WTC11 (cell line): ENCODE data around the gene ARPC5. TPM values are rescaled to one million over a fixed set of nuclear protein-coding genes. Genes with fewer than 3 reads are reported as not detected.

ENCODE experiments used
- ATAC-seq: fragments of 200-7000 bp; cut with Tn5 transposase; 2 replicates; pipeline ENCODE4 v1.10.0; 2021; ENCODE audit warnings: mild to moderate bottlenecking, moderate library complexity
- CTCF ChIA-PET: fragments of 300-600 bp; sonication (Branson Sonifier 250); formaldehyde crosslinking; loops from one replicate; lab custom pipeline; 2021; ENCODE audit warnings: antibody characterized with exemption; lab: Charles Lee
- POLR2A ChIA-PET: fragments of 350-600 bp; sonication (Branson Sonifier 250); formaldehyde crosslinking; loops from one replicate; lab custom pipeline; 2021; ENCODE audit warnings: antibody characterized with exemption; lab: Charles Lee
- DNase-seq: peaks from one replicate; pipeline ENCODE4 v3.0.0; 2021; ENCODE audit warnings: low spot score
- H3K27ac Mint-ChIP-seq: 2 replicates; pipeline ENCODE4 v1.8.0; 2021; ENCODE audit warnings: mixed read lengths
- H3K27me3 Mint-ChIP-seq: 2 replicates; pipeline ENCODE4 v1.8.0; 2021; ENCODE audit warnings: low read depth, mild to moderate bottlenecking, moderate library complexity, mixed read lengths
- H3K36me3 Mint-ChIP-seq: 2 replicates; pipeline ENCODE4 v1.8.0; 2021; ENCODE audit warnings: mixed read lengths
- H3K4me1 Mint-ChIP-seq: 2 replicates; pipeline ENCODE4 v1.8.0; 2022; ENCODE audit warnings: mixed read lengths
- H3K4me3 Mint-ChIP-seq: 2 replicates; pipeline ENCODE4 v1.8.0; 2021; ENCODE audit warnings: mild to moderate bottlenecking, moderate library complexity, mixed read lengths
- H3K9me3 Mint-ChIP-seq: 2 replicates; pipeline ENCODE4 v1.8.0; 2021; ENCODE audit warnings: mixed read lengths
- GABPB1 ChIP-seq: sonication (generic); formaldehyde crosslinking; IDR thresholded peaks from 2 replicates; pipeline ENCODE4 v1.8.1; 2023; ENCODE audit warnings: mild to moderate bottlenecking, missing genetic modification reagents
- GRHL2 ChIP-seq: fragments of 250-450 bp; sonication (Bioruptor Pico); IDR thresholded peaks from 2 replicates; pipeline ENCODE4 v1.8.0; 2022; ENCODE audit warnings: mild to moderate bottlenecking, moderate library complexity; ENCODE audit not compliant: insufficient replicate concordance, severe bottlenecking
- IRF2 ChIP-seq: sonication (generic); formaldehyde crosslinking; IDR thresholded peaks from 2 replicates; pipeline ENCODE4 v1.8.0; 2022; ENCODE audit warnings: low read depth, missing genetic modification reagents, borderline replicate concordance
- JUN ChIP-seq: sonication (generic); formaldehyde crosslinking; IDR thresholded peaks from 2 replicates; pipeline ENCODE4 v1.8.0; 2023; ENCODE audit warnings: mild to moderate bottlenecking, missing genetic modification reagents
- KAT7 ChIP-seq: sonication (generic); formaldehyde crosslinking; IDR thresholded peaks from 2 replicates; pipeline ENCODE4 v1.8.1; 2023; ENCODE audit warnings: missing genetic modification reagents, mild to moderate bottlenecking, borderline replicate concordance
- PRRX2 ChIP-seq: fragments of 250-450 bp; sonication (Bioruptor Pico); IDR thresholded peaks from 2 replicates; pipeline ENCODE4 v1.8.0; 2021; ENCODE audit warnings: mild to moderate bottlenecking
- ZBTB21 ChIP-seq: sonication (generic); formaldehyde crosslinking; IDR thresholded peaks from 2 replicates; pipeline ENCODE4 v1.8.1; 2023; ENCODE audit warnings: mild to moderate bottlenecking, missing genetic modification reagents, borderline replicate concordance
- ZNF121 ChIP-seq: sonication (generic); formaldehyde crosslinking; IDR thresholded peaks from 2 replicates; pipeline ENCODE4 v1.8.0; 2023; ENCODE audit warnings: missing genetic modification reagents
- ZNF219 ChIP-seq: sonication (generic); formaldehyde crosslinking; IDR thresholded peaks from 2 replicates; pipeline ENCODE4 v1.8.0; 2023; ENCODE audit warnings: missing genetic modification reagents, mild to moderate bottlenecking, borderline replicate concordance
- ZNF317 ChIP-seq: sonication (generic); formaldehyde crosslinking; IDR thresholded peaks from 2 replicates; pipeline ENCODE4 v1.8.1; 2023; ENCODE audit warnings: low read depth, mild to moderate bottlenecking, moderate library complexity, missing genetic modification reagents, borderline replicate concordance
- ZNF396 ChIP-seq: fragments of 250-450 bp; sonication (Bioruptor Pico); IDR thresholded peaks from 2 replicates; pipeline ENCODE4 v1.8.0; 2021; ENCODE audit warnings: mild to moderate bottlenecking, moderate library complexity, borderline replicate concordance
- total RNA-seq: library from RNA; stranded (reverse); gene quantifications from 3 replicates; pipeline ENCODE4 v1.2.3, GENCODE V29; 2021
- TF ChIP-seq, protein P1 (sequence below): sonication (generic); formaldehyde crosslinking; IDR thresholded peaks from 2 replicates; pipeline ENCODE4 v1.8.1; 2023; ENCODE audit warnings: mild to moderate bottlenecking, missing genetic modification reagents, moderate library complexity
- TF ChIP-seq, protein P2 (sequence below): sonication (generic); formaldehyde crosslinking; IDR thresholded peaks from 2 replicates; pipeline ENCODE4 v1.8.0; 2023; ENCODE audit warnings: missing genetic modification reagents, mild to moderate bottlenecking, borderline replicate concordance
- TF ChIP-seq, protein P3 (sequence below): sonication (generic); formaldehyde crosslinking; IDR thresholded peaks from 2 replicates; pipeline ENCODE4 v1.8.1; 2023; ENCODE audit warnings: mild to moderate bottlenecking, missing genetic modification reagents
- TF ChIP-seq, protein P4 (sequence below): sonication (generic); formaldehyde crosslinking; IDR thresholded peaks from 2 replicates; pipeline ENCODE4 v1.8.1; 2023; ENCODE audit warnings: mild to moderate bottlenecking, missing genetic modification reagents, moderate library complexity
- TF ChIP-seq, protein P5 (sequence below): sonication (generic); formaldehyde crosslinking; IDR thresholded peaks from 2 replicates; pipeline ENCODE4 v1.8.0; 2022; ENCODE audit warnings: mild to moderate bottlenecking, missing genetic modification reagents
- TF ChIP-seq, protein P6 (sequence below): sonication (generic); formaldehyde crosslinking; IDR thresholded peaks from 2 replicates; pipeline ENCODE4 v1.8.1; 2022; ENCODE audit warnings: low read depth, missing genetic modification reagents, borderline replicate concordance
- TF ChIP-seq, protein P7 (sequence below): sonication (generic); formaldehyde crosslinking; IDR thresholded peaks from 2 replicates; pipeline ENCODE4 v1.8.0; 2022; ENCODE audit warnings: mild to moderate bottlenecking, missing genetic modification reagents

Gene ARPC5
- total RNA-seq, 1 experiment from 2014 or later: 51.7 TPM

DNA sequence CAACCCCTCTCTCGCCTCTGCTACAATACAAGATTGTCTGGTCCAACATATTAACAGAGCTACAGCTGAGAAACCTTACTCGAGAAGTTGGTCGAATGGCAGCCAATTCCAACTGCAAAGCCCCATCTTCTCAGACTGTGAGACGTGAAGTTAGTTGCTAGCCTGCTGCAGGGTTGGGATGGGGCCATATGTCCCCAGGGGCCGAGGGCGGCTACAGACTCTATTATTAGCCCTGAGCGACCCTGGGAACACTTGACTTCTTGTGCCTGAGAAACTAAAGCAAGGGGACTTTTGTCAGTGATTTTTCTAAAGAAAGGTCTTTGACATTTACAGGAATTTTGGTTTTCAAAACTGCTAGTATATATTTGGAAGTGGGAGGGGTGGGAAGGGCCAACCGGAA, 59.0 kb downstream of the ARPC5 start:
- no peak for TF ChIP-seq ZNF317 (CRISPR knock-in tag)
- no peak for TF ChIP-seq ZNF396 (CRISPR knock-in tag)
- no peak for TF ChIP-seq JUN (CRISPR knock-in tag)
- TF ChIP-seq, protein P1, sequence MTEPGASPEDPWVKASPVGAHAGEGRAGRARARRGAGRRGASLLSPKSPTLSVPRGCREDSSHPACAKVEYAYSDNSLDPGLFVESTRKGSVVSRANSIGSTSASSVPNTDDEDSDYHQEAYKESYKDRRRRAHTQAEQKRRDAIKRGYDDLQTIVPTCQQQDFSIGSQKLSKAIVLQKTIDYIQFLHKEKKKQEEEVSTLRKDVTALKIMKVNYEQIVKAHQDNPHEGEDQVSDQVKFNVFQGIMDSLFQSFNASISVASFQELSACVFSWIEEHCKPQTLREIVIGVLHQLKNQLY: no peak
- TF ChIP-seq, protein P2, sequence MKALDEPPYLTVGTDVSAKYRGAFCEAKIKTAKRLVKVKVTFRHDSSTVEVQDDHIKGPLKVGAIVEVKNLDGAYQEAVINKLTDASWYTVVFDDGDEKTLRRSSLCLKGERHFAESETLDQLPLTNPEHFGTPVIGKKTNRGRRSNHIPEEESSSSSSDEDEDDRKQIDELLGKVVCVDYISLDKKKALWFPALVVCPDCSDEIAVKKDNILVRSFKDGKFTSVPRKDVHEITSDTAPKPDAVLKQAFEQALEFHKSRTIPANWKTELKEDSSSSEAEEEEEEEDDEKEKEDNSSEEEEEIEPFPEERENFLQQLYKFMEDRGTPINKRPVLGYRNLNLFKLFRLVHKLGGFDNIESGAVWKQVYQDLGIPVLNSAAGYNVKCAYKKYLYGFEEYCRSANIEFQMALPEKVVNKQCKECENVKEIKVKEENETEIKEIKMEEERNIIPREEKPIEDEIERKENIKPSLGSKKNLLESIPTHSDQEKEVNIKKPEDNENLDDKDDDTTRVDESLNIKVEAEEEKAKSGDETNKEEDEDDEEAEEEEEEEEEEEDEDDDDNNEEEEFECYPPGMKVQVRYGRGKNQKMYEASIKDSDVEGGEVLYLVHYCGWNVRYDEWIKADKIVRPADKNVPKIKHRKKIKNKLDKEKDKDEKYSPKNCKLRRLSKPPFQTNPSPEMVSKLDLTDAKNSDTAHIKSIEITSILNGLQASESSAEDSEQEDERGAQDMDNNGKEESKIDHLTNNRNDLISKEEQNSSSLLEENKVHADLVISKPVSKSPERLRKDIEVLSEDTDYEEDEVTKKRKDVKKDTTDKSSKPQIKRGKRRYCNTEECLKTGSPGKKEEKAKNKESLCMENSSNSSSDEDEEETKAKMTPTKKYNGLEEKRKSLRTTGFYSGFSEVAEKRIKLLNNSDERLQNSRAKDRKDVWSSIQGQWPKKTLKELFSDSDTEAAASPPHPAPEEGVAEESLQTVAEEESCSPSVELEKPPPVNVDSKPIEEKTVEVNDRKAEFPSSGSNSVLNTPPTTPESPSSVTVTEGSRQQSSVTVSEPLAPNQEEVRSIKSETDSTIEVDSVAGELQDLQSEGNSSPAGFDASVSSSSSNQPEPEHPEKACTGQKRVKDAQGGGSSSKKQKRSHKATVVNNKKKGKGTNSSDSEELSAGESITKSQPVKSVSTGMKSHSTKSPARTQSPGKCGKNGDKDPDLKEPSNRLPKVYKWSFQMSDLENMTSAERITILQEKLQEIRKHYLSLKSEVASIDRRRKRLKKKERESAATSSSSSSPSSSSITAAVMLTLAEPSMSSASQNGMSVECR (CRISPR knock-in tag): no peak
- TF ChIP-seq, protein P3, sequence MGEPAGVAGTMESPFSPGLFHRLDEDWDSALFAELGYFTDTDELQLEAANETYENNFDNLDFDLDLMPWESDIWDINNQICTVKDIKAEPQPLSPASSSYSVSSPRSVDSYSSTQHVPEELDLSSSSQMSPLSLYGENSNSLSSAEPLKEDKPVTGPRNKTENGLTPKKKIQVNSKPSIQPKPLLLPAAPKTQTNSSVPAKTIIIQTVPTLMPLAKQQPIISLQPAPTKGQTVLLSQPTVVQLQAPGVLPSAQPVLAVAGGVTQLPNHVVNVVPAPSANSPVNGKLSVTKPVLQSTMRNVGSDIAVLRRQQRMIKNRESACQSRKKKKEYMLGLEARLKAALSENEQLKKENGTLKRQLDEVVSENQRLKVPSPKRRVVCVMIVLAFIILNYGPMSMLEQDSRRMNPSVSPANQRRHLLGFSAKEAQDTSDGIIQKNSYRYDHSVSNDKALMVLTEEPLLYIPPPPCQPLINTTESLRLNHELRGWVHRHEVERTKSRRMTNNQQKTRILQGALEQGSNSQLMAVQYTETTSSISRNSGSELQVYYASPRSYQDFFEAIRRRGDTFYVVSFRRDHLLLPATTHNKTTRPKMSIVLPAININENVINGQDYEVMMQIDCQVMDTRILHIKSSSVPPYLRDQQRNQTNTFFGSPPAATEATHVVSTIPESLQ (CRISPR knock-in tag): no peak
- TF ChIP-seq, protein P4, sequence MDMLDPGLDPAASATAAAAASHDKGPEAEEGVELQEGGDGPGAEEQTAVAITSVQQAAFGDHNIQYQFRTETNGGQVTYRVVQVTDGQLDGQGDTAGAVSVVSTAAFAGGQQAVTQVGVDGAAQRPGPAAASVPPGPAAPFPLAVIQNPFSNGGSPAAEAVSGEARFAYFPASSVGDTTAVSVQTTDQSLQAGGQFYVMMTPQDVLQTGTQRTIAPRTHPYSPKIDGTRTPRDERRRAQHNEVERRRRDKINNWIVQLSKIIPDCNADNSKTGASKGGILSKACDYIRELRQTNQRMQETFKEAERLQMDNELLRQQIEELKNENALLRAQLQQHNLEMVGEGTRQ (CRISPR knock-in tag): no peak
- TF ChIP-seq IRF2 (CRISPR knock-in tag): no peak
- TF ChIP-seq, protein P5, sequence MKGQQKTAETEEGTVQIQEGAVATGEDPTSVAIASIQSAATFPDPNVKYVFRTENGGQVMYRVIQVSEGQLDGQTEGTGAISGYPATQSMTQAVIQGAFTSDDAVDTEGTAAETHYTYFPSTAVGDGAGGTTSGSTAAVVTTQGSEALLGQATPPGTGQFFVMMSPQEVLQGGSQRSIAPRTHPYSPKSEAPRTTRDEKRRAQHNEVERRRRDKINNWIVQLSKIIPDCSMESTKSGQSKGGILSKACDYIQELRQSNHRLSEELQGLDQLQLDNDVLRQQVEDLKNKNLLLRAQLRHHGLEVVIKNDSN: no peak
- TF ChIP-seq ZNF219 (CRISPR knock-in tag): no peak
- no peak for TF ChIP-seq ZNF121
- no peak for TF ChIP-seq PRRX2 (CRISPR knock-in tag)
- no peak overlapping the region for H3K27ac Mint-ChIP-seq
- no peak for DNase-seq
- ChIA-PET POLR2A (no interaction called here), CTCF (no interaction called here)
- 0 out of 2 replicates have a peak, but pooled peaks cover 2% of the 10 kb centered on the region for H3K4me1 Mint-ChIP-seq
- H3K27me3 Mint-ChIP-seq: no peaks in the 10 kb centered on the region
- no peak for ATAC-seq
- H3K4me3 Mint-ChIP-seq: no peak overlapping the region
- H3K36me3 Mint-ChIP-seq: no peaks in the 10 kb centered on the region
- no peaks in the 10 kb centered on the region for H3K9me3 Mint-ChIP-seq

DNA sequence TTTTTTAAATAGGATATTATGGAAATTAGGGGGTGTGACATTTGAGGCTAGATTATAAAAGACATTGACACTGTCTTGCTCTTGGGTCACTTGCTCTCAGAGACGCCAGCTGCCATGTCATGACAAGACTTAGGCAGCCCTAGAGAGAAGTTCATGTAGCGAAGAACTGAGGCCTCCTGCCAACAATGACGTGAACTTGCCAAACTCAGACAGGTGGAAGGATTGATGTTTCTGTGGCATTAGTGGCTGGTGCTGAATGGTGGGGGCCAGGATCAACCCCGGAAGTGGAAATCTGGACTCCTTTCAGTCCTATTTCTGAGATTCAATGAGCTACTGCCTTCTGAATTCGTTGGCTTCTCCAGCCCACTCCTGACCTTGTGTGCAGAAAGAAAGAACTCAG, 60.0 kb downstream of the ARPC5 start:
- Mint-ChIP-seq H3K4me1 (0 out of 2 replicates have a peak, but pooled peaks cover 2% of the 10 kb centered on the region), H3K4me3 (no peak overlapping the region), H3K9me3 (no peaks in the 10 kb centered on the region), H3K27me3 (no peaks in the 10 kb centered on the region), H3K27ac (no peak overlapping the region), H3K36me3 (no peaks in the 10 kb centered on the region)
- ATAC-seq (no peak), DNase-seq (no peak)
- ChIA-PET CTCF (no interaction called here), POLR2A (no interaction called here)
- TF ChIP-seq GABPB1 (CRISPR knock-in tag) (no peak), ZBTB21 (no peak), KAT7 (CRISPR knock-in tag) (no peak), GRHL2 (CRISPR knock-in tag) (no peak)
- TF ChIP-seq, protein P6, sequence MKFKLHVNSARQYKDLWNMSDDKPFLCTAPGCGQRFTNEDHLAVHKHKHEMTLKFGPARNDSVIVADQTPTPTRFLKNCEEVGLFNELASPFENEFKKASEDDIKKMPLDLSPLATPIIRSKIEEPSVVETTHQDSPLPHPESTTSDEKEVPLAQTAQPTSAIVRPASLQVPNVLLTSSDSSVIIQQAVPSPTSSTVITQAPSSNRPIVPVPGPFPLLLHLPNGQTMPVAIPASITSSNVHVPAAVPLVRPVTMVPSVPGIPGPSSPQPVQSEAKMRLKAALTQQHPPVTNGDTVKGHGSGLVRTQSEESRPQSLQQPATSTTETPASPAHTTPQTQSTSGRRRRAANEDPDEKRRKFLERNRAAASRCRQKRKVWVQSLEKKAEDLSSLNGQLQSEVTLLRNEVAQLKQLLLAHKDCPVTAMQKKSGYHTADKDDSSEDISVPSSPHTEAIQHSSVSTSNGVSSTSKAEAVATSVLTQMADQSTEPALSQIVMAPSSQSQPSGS (CRISPR knock-in tag): no peak
- TF ChIP-seq, protein P2 (CRISPR knock-in tag): no peak
- TF ChIP-seq, protein P7, sequence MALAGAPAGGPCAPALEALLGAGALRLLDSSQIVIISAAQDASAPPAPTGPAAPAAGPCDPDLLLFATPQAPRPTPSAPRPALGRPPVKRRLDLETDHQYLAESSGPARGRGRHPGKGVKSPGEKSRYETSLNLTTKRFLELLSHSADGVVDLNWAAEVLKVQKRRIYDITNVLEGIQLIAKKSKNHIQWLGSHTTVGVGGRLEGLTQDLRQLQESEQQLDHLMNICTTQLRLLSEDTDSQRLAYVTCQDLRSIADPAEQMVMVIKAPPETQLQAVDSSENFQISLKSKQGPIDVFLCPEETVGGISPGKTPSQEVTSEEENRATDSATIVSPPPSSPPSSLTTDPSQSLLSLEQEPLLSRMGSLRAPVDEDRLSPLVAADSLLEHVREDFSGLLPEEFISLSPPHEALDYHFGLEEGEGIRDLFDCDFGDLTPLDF (CRISPR knock-in tag): no peak
